ENCODE measurements around the gene CD83.

GRCh38 chr6:14128746-14129145 is 11.2 kb downstream of the CD83 start:
- TF ChIP-seq GABPA (IDR thresholded peaks at IDR 0.05; ENCODE audit: borderline replicate concordance, insufficient read depth, low read length) (no peak), CTCF (IDR thresholded peaks at IDR 0.05; ENCODE audit: control extremely low read depth in 1 of 3, insufficient read depth in 1 of 3, low read depth in 1 of 3, low read length in 3 of 3) (no peak), KDM1A (IDR thresholded peaks at IDR 0.05; ENCODE audit: borderline replicate concordance, low read length) (no peak), RAD21 (IDR thresholded peaks at IDR 0.05 in 1 of 2, conservative IDR thresholded peaks at IDR 0.05 in 1 of 2; ENCODE audit: low read depth in 2 of 2, low read length in 2 of 2) (no peak), BRCA1 (IDR thresholded peaks at IDR 0.05; ENCODE audit: low read depth, low read length) (no peak), ATF2 (IDR thresholded peaks at IDR 0.05; ENCODE audit: low read length) (no peak), CHD1 (IDR thresholded peaks at IDR 0.05; ENCODE audit: low read depth, low read length) (no peak), SIN3A (conservative IDR thresholded peaks at IDR 0.05 in 1 of 2, IDR thresholded peaks at IDR 0.05 in 1 of 2; ENCODE audit: low read depth in 1 of 2, low read length in 2 of 2) (no peak), SP2 (IDR thresholded peaks at IDR 0.05; ENCODE audit: low read length) (no peak), MAX (IDR thresholded peaks at IDR 0.05) (no peak), POLR2AphosphoS5 (IDR thresholded peaks at IDR 0.05; ENCODE audit: low read depth, low read length) (no peak), CEBPB (IDR thresholded peaks at IDR 0.05; ENCODE audit: low read depth, low read length) (no peak), POLR2A (IDR thresholded peaks at IDR 0.05; ENCODE audit: control extremely low read depth in 1 of 2, low read depth in 2 of 2, low read length in 2 of 2) (no peak), EZH2 (IDR thresholded peaks at IDR 0.05; ENCODE audit: low read depth, low read length, severe bottlenecking) (no peak)
